Measurements from ENCODE around the gene AQP7.
"Not testable (repeated sequence)": the region's sequence is repeated elsewhere in the genome, so short reads cannot be mapped to it uniquely, and the experiment has no call there.

Gene AQP7

DNA sequence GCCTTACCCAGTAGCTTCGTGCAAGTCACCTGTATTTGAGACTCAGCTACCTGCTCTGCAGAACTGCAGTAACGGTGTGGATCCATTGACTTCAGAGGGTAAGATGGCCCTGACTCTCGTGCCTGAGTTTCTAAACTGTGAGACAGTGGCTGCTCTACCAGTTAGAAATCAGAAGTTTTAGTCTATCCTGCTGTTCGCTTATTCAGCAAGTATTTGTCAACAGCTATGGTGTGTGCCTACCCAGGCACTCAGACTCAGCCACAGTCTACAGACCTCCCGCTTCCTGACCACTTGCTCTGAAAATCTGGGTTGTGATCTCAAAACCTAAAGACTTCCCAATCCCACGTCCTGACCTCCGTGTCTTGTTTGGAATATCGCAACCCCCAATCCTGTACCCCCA is 31.5 kb upstream of the AQP7 start:
- no peak for DNase-seq (ENCODE audit: low read depth)

DNA sequence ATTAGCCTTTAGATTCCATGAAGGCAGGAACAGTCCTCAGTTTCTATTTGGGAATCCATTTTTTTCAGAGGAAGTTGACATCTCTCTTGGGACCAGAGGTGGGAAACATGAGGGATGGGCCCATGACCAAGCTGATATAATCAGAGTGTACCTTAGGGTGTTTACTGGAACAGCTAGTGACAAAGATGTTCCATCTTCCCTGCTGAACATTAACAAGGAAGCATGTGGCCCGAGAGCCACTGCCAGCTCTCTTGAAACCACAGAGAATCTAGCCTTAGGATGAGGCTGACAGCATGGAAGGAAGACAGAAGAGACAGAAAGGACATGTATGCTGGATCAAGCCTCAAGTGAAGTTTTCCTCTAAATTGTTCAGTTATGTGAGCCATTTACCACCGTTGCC is 29.1 kb upstream of the AQP7 start:
- no peak for DNase-seq (ENCODE audit: low read depth)

DNA sequence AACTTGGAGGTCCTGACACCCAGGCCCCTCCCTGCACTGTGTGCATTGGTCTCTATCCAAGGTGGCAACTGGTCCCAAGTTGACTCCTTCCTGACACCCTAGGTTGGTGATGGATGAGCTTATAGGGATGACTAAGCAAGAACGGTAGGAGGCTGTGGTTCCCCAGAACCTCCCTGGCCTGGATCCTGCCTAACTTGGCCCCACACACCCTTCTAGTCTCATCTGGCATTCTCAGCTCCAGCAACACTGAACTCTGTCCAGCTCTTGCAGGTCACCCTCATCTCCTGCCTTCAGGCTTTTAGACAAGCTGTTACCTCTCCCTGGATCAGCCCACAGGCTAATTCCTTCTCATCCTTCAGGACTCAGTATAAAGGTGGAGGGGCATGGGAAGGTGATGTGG is 28.6 kb upstream of the AQP7 start:
- no peak for DNase-seq (ENCODE audit: low read depth)

DNA sequence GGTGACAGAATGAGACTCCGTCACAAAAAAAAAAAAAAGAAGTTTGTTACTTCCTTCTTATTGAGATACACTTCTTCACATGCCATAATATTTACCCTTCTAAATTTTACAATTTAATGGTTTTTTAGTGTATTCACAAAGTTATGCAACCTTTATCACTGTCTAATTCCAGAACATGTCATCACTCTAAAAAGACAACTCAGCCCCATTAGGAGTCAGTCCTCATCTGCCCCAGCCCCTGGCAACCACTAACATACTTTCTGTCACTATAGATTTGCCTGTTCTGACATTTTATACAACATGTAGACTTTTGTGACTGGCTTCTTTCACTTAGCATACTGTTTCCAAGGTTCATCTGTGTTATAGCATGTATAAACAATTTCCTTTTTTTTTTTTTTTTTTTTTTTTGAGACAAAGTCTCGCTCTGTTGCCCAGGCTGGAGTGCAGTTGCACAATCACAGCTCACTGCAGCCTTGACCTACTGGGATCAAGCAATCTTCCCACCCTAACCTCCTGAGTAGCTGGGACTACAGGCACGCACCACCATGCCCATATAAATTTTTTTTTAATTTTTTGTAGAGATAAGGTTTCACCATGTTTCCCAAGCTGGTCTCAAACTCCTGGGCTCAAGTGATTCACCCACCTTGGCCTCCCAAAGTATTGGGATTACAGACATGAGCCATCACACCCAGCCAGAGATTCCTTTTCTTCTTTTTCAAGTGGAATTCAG is 27.1 kb upstream of the AQP7 start:
- no peak for DNase-seq (ENCODE audit: low read depth)

DNA sequence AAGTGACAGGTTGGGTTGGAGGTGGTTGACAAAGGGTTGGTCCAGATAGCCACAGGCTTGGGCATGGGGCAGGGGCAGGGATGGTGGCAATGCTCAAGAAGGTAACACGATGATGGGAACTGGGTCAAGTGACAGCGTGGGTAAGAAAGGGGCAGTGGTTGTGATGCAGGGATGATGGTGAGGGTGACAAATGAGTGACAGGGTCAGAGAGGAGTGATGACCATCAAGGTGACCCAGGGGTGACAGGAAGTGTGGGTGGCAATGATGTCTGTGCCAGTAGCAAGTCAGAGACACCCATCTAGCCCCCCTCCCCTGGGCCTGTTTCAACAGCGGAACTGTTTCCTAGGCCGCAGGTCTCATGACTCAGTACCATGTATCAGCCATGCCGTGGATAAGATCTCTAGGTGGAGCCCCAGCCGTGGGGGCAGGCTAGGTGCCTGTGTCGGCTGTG is 24.5 kb upstream of the AQP7 start:
- no peak for DNase-seq (ENCODE audit: low read depth)

DNA sequence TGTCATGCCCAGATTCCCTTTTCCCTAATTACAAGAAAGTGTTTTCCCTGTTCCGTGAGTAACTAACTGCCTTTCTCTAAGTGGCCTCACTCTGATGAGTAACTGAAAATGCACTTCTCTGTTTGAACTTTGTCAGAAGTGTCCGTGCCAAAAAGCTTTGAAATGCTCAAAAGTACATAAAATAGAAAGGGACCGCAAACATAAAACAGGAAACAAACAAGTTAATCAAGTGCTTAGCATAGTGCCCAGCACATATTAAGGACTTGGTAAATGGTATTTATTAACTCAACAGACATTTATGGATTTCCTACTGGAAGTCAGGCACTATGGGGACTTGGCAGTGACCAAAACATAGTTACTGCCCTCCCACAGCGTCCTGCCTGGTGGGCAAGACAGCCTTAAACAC is 22.8 kb upstream of the AQP7 start:
- DNase-seq (ENCODE audit: low read depth): no peak

DNA sequence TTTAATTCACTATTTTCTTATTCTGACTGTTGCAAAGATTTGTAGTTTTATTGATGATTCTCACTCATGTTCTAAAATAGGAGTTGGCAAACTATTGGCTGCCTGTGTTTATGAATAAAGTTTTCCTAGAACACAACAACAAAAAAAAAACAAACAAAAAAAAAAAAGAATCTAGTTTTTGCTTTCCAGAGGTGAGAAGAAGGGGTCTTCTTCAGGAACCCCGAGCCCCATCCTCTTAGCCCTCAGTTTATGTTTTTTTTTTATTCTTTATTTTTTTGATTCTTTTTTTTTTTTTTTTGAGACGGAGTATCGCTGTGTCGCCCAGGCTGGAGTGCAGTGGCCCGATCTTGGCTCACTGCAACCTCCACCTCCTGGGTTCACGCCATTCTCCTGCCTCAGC is 22.1 kb upstream of the AQP7 start:
- not testable (repeated sequence) for DNase-seq (ENCODE audit: low read depth)

DNA sequence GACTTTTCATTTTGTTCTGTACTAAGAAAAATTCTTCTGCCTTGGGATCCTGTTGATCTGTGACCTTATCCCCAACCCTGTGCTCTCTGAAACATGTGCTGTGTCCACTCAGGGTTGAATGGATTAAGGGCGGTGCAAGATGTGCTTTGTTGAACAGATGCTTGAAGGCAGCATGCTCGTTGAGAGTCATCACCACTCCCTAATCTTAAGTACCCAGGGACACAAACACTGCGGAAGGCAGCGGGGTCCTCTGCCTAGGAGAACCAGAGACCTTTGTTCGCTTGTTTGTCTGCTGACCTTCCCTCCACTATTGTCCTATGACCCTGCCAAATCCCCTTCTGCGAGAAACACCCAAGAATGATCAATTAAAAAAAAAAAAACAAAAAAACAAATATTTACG is 21.7 kb upstream of the AQP7 start:
- DNase-seq (ENCODE audit: low read depth): not testable (repeated sequence)

DNA sequence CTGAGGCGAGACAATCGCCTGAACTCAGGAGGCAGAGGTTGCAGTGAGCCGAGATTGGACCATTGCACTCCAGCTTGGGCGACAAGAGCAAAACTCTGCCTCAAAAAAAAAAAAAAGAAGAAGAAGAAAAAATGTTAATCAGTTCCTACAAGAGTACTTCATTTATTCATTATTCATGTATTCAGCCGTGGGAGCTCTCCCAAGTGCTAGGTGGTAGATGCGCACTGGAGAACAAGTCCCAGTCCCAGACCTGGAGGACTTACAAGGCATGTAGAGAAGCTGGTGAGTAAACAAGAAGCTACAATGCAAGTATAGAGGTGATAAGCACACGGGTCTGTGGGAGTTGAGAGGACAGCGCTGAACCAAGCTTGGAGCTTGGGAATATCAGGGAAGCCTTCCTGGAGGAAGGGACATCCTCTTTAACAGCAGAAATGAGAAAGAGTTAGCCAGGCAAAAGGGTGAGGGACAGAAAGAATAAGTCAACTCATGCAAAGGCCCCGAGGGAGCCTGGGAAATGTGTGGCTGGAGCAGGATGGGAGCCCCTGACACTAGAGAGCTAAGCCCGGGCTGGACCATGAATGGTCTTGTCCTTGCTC is 17.4 kb upstream of the AQP7 start:
- no peak for DNase-seq (ENCODE audit: low read depth)

DNA sequence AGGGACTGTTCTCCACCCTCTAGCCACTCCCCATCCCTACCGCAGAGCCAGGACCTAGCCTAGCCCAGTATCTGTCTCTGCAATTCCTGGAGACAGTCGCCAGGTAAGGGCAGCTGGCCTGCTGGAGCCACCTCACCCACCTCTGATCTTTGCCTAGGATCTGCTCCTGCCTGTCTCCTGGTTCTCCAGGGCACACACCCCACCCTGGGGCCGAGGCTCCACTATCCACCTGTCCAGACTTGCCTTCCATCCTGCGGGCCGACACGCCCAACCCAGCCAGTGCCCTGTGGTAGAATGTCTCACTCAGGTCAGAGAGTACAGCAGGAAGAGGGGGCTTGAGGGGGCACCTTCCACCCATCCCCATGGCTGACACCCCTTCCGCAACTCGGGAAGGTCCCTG is 15.7 kb upstream of the AQP7 start:
- no peak for DNase-seq (ENCODE audit: low read depth)

DNA sequence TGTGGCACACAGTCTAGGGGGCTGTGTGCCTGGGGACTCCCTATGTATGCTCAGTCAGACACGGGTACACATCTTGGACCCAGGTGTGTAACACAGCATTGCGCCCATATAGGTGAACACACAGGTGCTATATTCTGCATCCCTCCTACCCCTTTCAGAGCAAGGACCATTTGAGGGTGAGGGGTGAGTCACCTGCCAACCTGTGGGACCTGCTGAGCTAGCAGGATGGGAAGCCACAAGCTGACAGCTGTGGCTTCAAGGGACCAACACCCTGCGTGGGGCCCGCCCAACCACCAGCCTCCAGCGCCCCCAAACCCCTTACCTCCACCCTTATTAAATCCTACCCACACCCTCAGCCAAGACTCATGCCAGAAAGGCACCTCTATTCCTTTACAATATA is 14.6 kb upstream of the AQP7 start:
- DNase-seq (ENCODE audit: low read depth): no peak

DNA sequence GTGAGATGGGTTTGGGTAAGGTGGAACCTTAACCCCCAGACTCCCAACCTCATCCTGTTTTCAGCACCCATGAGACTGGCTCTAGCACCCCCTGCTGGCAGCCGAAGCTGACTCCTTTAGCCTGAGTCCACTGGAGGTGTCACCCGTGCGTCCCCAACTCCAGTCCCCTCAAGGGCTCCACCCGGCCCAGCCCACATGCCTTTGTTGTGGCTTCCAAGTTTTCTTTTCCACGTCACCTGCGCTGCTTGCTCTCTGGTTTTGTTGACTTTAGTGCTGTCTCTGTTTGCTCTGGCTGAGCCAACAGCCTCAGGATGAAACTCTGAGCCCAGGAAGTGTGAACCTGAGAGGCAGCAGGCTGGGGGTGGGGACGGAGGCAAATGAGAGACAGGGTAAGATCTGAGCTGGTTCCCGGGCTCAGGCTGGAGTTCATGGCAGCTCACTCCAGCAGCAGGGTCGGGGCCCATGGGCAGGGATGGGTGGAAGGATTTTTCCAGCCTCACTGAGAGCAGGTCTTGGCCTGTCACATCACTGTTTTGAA is 13.2 kb upstream of the AQP7 start:
- peak; percentile 76 for DNase-seq (ENCODE audit: low read depth)

DNA sequence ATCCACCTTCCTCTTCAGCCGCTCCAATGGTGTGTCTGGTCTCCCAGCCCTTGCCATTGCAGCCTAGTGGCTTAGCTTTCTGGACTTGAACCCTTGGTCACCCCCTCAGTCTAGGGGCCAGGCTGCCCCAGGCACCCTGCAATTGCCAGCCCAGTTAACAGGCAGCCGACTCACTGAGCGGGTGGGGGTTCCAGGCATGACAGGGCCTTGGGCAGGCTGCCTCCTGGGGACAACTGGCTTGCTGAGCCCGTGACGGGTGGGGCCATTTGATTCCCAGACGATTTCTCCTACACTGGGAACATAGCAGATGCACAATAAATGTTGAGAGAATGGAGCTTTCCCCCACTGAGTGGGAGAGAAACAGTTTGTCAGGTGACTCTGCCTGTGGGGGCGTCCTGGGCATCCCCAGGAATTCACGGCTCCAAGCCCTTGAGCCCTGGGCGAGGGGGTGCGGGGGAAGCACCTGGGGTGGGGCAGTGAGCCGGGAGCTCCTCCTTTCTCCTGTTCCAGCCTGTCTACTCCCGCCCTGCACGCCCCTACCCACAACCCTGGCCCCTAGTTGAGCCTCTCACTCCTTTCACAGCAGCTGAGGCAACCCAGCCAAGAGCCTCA is 12.6 kb upstream of the AQP7 start:
- no peak for DNase-seq (ENCODE audit: low read depth)

DNA sequence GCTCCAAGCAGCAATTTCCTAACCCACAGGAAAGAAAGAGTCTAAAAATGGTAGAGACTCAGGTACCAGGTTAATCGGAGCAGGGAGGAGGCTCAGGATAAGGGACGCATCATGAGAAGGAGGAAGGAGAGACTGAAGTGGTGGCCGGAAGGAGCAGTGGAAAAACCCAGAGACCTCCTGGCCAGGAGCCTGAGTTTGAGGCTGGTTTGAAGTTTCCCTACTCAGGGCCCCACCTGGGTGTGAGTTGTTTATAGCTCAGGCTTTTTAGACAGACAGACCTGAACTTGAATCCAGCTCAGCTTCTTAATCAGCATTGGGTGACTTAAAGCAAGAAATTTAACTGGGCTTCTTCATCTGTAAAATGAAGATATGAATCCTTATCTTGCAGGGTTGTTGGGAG is 11.9 kb upstream of the AQP7 start:
- DNase-seq (ENCODE audit: low read depth): no peak

DNA sequence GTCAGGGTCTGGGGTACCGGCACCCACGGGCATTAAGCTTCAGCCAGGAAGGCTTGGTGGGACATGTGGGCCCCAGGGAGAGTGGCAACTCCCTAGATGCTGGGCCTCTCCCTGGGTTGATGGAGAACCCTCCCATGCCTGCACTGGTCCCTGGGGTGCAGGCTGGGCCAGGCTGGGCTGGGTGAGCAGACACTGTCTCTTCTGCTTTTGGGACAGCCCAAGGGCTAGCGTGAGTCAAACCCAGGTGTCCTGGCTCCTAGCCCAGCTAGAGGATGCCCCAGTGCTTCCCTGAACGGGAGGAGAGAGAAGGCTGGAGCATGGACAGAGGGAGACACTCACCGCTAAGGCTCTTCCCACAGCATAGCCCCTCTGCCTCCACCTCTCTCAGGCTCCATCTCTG is 5.7 kb upstream of the AQP7 start:
- DNase-seq (ENCODE audit: low read depth): no peak

DNA sequence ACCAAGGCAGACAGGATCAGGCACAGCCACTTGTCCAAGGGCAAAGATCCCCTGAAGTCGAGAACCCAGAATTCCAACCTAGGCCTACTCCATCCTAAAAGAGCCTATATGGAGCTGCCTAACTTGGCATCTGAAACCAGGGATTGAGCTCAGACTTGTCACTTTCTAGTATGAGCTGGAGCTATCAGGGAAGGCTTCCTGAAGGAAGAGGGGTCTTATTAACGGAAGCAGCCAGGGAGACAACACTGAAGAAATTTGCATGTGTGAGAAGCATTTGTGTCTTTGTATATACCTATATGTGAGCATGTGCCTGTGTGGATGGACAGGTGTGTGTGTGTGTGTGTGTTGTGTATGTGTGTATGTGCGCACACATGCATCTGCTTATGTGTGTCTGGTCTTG is 4.7 kb upstream of the AQP7 start:
- no peak for DNase-seq (ENCODE audit: low read depth)

DNA sequence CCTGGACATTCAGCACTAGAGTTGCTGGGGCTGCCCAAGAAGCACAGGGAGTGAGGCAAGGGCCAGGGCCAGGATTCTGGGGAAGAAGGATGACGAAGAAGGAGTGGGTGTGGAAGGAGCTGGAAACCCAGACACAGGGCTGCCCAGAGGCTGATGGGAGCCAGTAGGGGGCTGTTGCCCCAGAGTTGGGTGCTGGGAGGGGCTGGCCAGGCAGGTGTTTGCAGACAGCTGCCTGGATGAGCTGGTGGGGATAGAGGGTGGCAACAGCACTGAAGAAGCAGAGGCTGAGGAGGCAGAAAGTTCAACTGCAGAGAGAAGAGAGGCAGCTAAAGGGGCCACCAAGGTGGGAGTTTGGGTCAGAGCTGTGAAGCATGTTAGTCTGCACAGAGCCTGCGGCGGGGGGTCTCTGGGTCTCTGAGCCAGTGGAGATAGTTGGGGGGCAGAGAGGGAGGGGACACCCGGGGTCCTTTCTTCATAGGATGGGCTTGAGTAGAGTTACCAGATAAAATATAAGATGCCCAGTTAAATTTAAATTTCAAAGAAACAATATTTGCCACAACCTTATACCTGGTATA is 2.5 kb upstream of the AQP7 start:
- DNase-seq (ENCODE audit: low read depth): no peak

DNA sequence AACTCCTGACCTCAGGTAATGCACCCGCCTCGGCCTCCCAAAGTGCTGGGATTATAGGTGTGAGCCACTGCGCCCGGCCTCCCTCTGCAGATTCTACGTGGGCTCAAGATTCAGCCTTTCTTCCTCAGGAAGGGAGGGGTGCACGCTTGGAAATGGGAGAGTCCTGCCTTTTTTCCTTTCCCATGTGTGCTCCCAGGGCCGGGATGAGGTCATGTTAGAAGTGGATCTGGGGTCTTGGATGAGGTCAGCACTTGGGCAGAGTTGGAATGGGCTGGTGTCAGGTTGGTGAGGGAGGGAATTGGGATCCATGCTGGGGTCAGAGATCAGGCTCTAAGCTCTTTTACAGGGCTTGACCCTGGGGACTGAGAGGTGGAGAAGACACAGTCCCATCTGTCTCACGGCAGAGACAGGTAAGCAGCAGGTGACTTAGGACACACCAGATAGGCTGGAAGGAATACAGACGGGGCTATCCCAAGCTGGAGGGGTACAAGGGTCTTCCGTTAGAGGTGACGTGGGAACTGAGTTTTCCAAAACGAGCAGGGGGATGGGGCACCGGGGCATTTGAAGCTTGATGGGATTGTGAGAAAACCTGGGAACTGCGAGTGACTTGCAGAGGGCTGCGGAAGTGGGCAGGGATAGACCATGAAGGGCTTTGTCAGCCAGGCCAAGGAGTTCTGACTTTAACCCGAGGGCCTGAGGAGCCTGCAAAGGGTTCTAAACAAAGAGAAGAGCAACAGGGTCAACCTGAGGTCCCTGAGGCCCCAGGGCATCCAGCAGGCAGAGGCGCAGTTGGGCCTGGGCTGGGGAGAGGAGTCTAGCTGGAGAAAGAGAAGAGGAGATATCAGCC is 1.8 kb upstream of the AQP7 start:
- DNase-seq (ENCODE audit: low read depth): no peak

DNA sequence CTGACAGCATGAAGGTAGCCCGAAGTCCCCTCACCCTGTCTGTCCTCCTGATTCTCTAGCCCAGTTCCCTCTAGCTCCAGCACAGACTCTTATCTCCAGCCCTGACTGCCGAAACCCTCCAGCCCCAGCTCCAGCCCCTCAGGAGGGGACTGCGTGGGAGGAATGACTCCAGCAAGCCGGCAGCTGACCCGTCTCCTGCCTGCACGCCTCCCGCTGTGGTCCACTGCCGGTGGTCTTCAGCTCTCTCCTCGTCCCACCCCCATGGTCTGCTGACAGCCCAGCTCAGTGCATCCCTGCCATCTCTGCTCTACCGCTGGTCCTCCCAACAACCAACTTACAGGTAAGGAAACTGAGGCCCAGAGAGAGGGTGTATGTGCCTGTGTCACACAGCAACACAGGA is 559 bp downstream of the AQP7 start:
- not testable (repeated sequence) for DNase-seq (ENCODE audit: low read depth)

DNA sequence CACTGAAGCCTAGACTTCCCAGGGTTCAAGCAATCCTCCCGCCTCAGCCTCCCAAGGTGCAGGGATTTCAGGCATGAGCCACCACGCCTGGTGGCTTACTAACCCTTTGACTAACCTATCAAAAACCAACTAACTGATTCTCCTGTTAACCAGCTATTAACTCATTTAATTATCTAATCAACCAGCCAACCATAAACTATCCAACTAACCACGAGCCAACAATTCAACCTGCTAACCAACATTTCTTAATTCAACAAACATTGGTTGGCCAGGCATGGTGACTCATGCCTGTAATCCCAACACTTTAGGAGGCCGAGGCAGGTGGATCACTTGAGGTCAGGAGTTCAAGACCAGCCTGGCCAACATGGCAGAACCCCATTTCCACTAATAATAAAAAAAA is 3.3 kb downstream of the AQP7 start:
- not testable (repeated sequence) for DNase-seq (ENCODE audit: low read depth)

DNA sequence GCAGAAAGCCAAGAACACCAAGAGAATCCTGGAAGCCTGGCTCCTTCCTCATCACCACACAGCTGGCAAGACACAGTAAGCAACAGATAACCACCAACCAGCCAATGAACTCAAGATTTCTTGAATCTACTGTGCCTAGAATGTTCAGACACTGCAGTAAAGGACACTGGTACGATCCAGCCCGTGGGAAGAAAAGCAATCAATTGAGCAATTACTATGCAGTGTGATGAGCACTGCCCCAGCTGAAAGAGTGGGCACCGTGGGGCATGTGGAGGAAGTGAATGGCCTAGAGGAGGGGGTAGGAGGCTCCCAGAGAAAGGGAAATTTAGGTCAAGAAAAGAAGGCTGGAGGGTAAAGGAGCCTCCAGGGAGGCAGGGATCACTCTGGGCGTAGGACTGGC is 4.6 kb downstream of the AQP7 start:
- not testable (repeated sequence) for DNase-seq (ENCODE audit: low read depth)

Data from activated T-cell treated with anti-CD3 and anti-CD28 coated beads for 24 hours (primary cell).